Caco-2 (cell line): Measurements from ENCODE around the gene MUC6. TPM values are rescaled to one million over a fixed set of nuclear protein-coding genes. Genes with fewer than 3 reads are reported as not detected.

Experiments
- BruUV-seq: library from RNA; stranded (reverse); fragments of 400-500 nt; replicated peaks from 2 replicates; lab custom pipeline; 2021; lab: Mats Ljungman, UMichigan
- CTCF ChIA-PET: fragments of 300-600 bp; sonication (Branson Sonifier 250); formaldehyde crosslinking; loops from one replicate; lab custom pipeline; 2022; ENCODE audit warnings: antibody characterized with exemption; lab: Charles Lee
- POLR2A ChIA-PET: fragments of 300-600 bp; sonication (Branson Sonifier 250); formaldehyde crosslinking; loops from one replicate; lab custom pipeline; 2022; ENCODE audit warnings: antibody characterized with exemption; lab: Charles Lee
- DNase-seq, 2 experiments: peaks; one replicate each; pipeline versions ENCODE4 v3.0.0 to v3.0.0-alpha.2; 2020 to 2022
- H3K27me3 ChIP-seq: replicated peaks from 2 replicates; pipeline ENCODE4 v1.6.0; 2011; ENCODE audit warnings: low read length; ENCODE audit not compliant: control insufficient read depth, insufficient read depth
- H3K36me3 ChIP-seq: 2 replicates; pipeline ENCODE4 v1.5.1; 2011; ENCODE audit warnings: low read length; ENCODE audit not compliant: control insufficient read depth, insufficient read depth
- H3K4me1 ChIP-seq: fragments of 250-450 bp; sonication (Bioruptor Pico); 2 replicates; pipeline ENCODE4 v1.5.1; 2020; ENCODE audit warnings: mild to moderate bottlenecking
- H3K4me3 ChIP-seq: 2 replicates; pipeline ENCODE4 v1.5.1; 2011; ENCODE audit warnings: low read depth, mild to moderate bottlenecking, control low read depth, low read length
- H3K9me3 ChIP-seq: fragments of 250-450 bp; sonication (Bioruptor Pico); 2 replicates; pipeline ENCODE4 v1.5.1; 2020; ENCODE audit warnings: mild to moderate bottlenecking, moderate library complexity
- H3K27ac Mint-ChIP-seq: one replicate; pipeline ENCODE4 v1.8.0; 2022; ENCODE audit warnings: mixed read lengths; ENCODE audit not compliant: unreplicated experiment
- H3K27me3 Mint-ChIP-seq: one replicate; pipeline ENCODE4 v1.8.0; 2022; ENCODE audit warnings: mixed read lengths; ENCODE audit not compliant: insufficient read depth, unreplicated experiment
- H3K36me3 Mint-ChIP-seq: one replicate; pipeline ENCODE4 v1.8.0; 2022; ENCODE audit warnings: mild to moderate bottlenecking, mixed read lengths; ENCODE audit not compliant: insufficient read depth, unreplicated experiment
- H3K4me1 Mint-ChIP-seq: one replicate; pipeline ENCODE4 v1.8.0; 2022; ENCODE audit warnings: low read depth, mixed read lengths; ENCODE audit not compliant: unreplicated experiment
- H3K4me3 Mint-ChIP-seq: one replicate; pipeline ENCODE4 v1.8.0; 2022; ENCODE audit warnings: mild to moderate bottlenecking, moderate library complexity, mixed read lengths; ENCODE audit not compliant: unreplicated experiment
- H3K9me3 Mint-ChIP-seq: one replicate; pipeline ENCODE4 v1.8.0; 2022; ENCODE audit warnings: mixed read lengths; ENCODE audit not compliant: unreplicated experiment
- intact Hi-C: fragments of 100-400 bp; cut with micrococcal nuclease; formaldehyde crosslinking; loops from one replicate; pipeline ENCODE4 v1.10.0; 2022; ENCODE audit not compliant: unreplicated experiment
- total RNA-seq: library from RNA; stranded (reverse); gene quantifications from 2 replicates; pipeline ENCODE4 v1.2.3, GENCODE V29; 2022
- TF ChIP-seq, protein P1 (sequence below), 2 experiments: fragments of 200-600 bp in 1 of 2; IDR thresholded peaks; 1 replicate in 1 of 2; 2 replicates in 1 of 2; pipeline versions ENCODE4 v1.5.1 to v1.8.0; 2011 to 2022; ENCODE audit warnings: antibody characterized with exemption in 1 of 2, control low read depth in 1 of 2, inconsistent platforms in 1 of 2, low read depth in 1 of 2, low read length in 1 of 2, mild to moderate bottlenecking in 1 of 2, moderate library complexity in 1 of 2; ENCODE audit not compliant: insufficient read depth in 1 of 2, severe bottlenecking in 1 of 2, unreplicated experiment in 1 of 2

The MUC6 gene
- total RNA-seq, 1 experiment from 2014 or later: not detected

DNA sequence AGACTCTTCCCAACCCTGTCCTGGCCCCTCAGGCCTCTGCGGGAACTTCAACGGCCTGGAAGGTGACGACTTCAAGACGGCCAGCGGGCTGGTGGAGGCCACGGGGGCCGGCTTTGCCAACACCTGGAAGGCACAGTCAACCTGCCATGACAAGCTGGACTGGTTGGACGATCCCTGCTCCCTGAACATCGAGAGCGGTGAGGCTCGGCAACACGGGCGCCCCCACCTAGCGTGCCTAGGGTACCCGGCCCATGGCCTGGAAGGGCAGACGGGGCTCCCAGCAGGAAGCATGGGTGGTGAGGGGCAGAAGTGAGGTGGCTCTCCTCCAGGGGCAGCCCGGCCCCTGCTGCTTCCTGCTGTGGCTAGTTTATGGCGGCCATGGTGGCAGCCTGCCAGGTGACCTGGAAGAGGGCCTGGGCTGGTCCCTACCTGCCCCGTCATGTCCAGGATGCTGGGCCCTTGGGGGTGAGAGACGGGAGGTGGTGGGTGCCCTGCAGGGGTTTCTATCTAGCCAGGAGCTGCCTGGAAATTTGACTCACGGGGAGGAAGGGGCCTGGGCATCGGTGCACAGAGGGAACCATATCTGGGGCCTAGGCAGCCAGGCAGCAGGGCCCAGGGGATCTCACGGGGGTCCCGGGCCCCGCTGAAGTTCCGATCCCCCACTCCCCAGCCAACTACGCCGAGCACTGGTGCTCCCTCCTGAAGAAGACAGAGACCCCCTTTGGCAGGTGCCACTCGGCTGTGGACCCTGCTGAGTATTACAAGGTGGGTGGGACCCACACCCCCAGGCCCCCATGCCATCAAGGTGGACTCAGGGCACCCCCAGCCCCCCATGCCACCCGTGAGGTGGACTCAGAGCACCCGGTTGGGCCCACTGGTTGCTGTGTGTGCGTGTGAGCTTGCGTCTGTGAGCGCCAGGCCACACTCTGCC lies 47.4 kb upstream of the MUC6 start:
- Histone ChIP-seq H3K27me3 (no peaks in the 10 kb centered on the region), H3K36me3 (no peaks in the 10 kb centered on the region), H3K4me1 (no peaks in the 10 kb centered on the region), H3K4me3 (no peak overlapping the region), H3K9me3 (no peaks in the 10 kb centered on the region)
- peak in 1 of 2 experiments; percentile 31 for DNase-seq
- no TSS peak for BruUV-seq
- Mint-ChIP-seq H3K4me1 (no peaks in the 10 kb centered on the region), H3K27me3 (no peaks in the 10 kb centered on the region), H3K27ac (no peak overlapping the region), H3K4me3 (no peak overlapping the region), H3K9me3 (no peaks in the 10 kb centered on the region), H3K36me3 (no peaks in the 10 kb centered on the region)
- intact Hi-C loops: no loop called here
- ChIA-PET CTCF (no interaction called here), POLR2A (no interaction called here)
- TF ChIP-seq, protein P1, sequence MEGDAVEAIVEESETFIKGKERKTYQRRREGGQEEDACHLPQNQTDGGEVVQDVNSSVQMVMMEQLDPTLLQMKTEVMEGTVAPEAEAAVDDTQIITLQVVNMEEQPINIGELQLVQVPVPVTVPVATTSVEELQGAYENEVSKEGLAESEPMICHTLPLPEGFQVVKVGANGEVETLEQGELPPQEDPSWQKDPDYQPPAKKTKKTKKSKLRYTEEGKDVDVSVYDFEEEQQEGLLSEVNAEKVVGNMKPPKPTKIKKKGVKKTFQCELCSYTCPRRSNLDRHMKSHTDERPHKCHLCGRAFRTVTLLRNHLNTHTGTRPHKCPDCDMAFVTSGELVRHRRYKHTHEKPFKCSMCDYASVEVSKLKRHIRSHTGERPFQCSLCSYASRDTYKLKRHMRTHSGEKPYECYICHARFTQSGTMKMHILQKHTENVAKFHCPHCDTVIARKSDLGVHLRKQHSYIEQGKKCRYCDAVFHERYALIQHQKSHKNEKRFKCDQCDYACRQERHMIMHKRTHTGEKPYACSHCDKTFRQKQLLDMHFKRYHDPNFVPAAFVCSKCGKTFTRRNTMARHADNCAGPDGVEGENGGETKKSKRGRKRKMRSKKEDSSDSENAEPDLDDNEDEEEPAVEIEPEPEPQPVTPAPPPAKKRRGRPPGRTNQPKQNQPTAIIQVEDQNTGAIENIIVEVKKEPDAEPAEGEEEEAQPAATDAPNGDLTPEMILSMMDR (IDR thresholded peaks at IDR 0.05; ENCODE audit: insufficient read depth in 1 of 2, low read depth in 1 of 2, low read length in 1 of 2, severe bottlenecking in 1 of 2, unreplicated experiment in 1 of 2): no peak

DNA sequence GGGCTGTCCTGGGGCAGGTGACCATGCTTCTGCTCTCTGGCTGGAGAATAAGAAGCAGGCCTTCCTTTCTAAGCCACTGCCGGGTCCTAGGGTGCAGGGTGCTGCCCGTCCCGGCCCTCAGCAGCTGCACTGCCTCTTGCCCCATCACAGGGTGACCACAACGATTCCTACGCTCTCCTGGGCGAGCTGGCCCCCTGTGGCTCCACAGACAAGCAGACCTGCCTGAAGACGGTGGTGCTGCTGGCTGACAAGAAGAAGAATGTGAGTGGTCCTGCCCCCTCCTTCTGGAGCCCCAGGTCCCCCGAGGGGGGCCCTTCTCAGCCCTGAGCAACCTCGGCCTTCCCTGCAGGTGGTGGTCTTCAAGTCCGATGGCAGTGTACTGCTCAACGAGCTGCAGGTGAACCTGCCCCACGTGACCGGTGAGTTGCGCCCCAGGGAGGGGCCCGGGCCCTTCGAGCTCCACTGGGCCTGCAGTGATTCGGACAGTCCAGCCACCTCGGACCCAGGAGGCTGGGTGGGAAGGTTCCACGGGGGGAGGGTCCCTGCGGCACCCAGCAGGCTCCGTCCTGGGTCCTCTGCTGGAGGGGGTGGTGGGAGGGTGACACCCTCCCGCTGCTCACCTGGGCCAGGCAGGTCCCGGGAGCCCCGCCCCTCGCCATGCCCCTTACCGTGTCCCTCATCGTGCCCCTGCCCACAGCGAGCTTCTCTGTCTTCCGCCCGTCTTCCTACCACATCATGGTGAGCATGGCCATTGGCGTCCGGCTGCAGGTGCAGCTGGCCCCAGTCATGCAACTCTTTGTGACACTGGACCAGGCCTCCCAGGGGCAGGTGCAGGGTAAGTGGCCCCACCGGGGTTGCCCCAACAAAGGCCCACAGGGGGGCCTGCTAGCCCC lies 46.5 kb upstream of the MUC6 start:
- no peaks in the 10 kb centered on the region for H3K36me3 Mint-ChIP-seq
- H3K4me3 ChIP-seq: no peak overlapping the region
- intact Hi-C loops: no loop called here
- H3K9me3 Mint-ChIP-seq: no peaks in the 10 kb centered on the region
- H3K27me3 Mint-ChIP-seq: no peaks in the 10 kb centered on the region
- CTCF ChIA-PET: no interaction called here
- H3K36me3 ChIP-seq: no peaks in the 10 kb centered on the region
- H3K4me3 Mint-ChIP-seq: no peak overlapping the region
- no peaks in the 10 kb centered on the region for H3K4me1 ChIP-seq
- H3K4me1 Mint-ChIP-seq: no peaks in the 10 kb centered on the region
- H3K27ac Mint-ChIP-seq: no peak overlapping the region
- H3K9me3 ChIP-seq: no peaks in the 10 kb centered on the region
- peak in 1 of 2 experiments; percentile 36 for DNase-seq
- BruUV-seq: no TSS peak
- POLR2A ChIA-PET: no interaction called here
- TF ChIP-seq, protein P1 (IDR thresholded peaks at IDR 0.05; ENCODE audit: insufficient read depth in 1 of 2, low read depth in 1 of 2, low read length in 1 of 2, severe bottlenecking in 1 of 2, unreplicated experiment in 1 of 2): no peak
- H3K27me3 ChIP-seq: no peaks in the 10 kb centered on the region

DNA sequence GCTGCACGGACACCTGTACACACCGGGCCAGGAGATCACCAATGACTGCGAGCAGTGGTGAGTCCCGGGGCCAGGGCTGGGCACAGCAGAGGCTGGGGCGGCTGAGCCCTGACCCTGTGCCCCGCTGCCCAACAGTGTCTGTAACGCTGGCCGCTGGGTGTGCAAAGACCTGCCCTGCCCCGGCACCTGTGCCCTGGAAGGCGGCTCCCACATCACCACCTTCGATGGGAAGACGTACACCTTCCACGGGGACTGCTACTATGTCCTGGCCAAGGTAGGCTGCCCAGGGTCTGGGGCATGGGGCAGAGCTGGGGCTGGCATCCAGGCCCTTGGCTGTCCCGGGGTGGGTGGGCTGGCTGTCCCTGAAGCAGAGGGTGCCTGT lies 45.8 kb upstream of the MUC6 start:
- Histone ChIP-seq H3K9me3 (no peaks in the 10 kb centered on the region), H3K4me3 (no peak overlapping the region), H3K36me3 (no peaks in the 10 kb centered on the region), H3K4me1 (no peaks in the 10 kb centered on the region), H3K27me3 (no peaks in the 10 kb centered on the region)
- ChIA-PET POLR2A (no interaction called here), CTCF (no interaction called here)
- peak in 1 of 2 experiments; percentile 25 for DNase-seq
- H3K4me1 Mint-ChIP-seq: no peaks in the 10 kb centered on the region
- BruUV-seq: no TSS peak
- intact Hi-C loops: no loop called here
- H3K4me3 Mint-ChIP-seq: no peak overlapping the region
- no peaks in the 10 kb centered on the region for H3K27me3 Mint-ChIP-seq
- H3K36me3 Mint-ChIP-seq: no peaks in the 10 kb centered on the region
- H3K27ac Mint-ChIP-seq: no peak overlapping the region
- H3K9me3 Mint-ChIP-seq: no peaks in the 10 kb centered on the region
- TF ChIP-seq, protein P1 (IDR thresholded peaks at IDR 0.05; ENCODE audit: insufficient read depth in 1 of 2, low read depth in 1 of 2, low read length in 1 of 2, severe bottlenecking in 1 of 2, unreplicated experiment in 1 of 2): no peak
